ENCODE data around the gene ELOB.

Gene ELOB

DNA sequence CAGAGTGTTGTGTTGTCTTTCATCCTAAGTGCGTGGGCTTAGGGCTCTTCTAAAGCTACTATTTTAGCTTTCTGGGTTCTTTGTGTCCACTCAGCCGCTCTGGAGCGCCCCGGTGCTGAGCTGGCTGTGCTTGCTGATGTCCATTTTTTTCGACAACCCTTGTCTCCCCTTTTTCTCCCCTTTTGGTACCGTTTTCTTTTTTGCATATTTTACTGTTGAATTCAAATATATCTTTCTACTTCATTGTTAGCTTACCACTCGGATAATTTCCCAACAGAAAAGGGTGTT lies 23.4 kb downstream of the ELOB start:
- Histone ChIP-seq H3K9ac (ENCODE audit: low read depth, low read length) (peak overlapping the region; percentile 83), H3K79me2 (ENCODE audit: insufficient read depth, low read length) (peaks cover 90% of the 10 kb centered on the region), H3K36me3 (ENCODE audit: insufficient read depth, low read length) (peaks cover 69% of the 10 kb centered on the region), H3K4me3 (ENCODE audit: low read depth in 1 of 2, low read length in 2 of 2) (peak overlapping the region; percentile 63 to 65), H3K4me2 (ENCODE audit: insufficient read depth, low read length) (peak overlapping the region; percentile 76), H3K4me1 (ENCODE audit: insufficient read depth, low read length) (peaks cover 43% of the 10 kb centered on the region), H3K27ac (ENCODE audit: low read length) (peak overlapping the region; percentile 93), H4K20me1 (ENCODE audit: insufficient read depth, low read length) (peaks cover 56% of the 10 kb centered on the region), H3K9me3 (ENCODE audit: insufficient read depth, low read length, severe bottlenecking) (no peaks in the 10 kb centered on the region), H3K27me3 (ENCODE audit: insufficient read depth, low read length, poor library complexity) (no peaks in the 10 kb centered on the region), H2AFZ (ENCODE audit: low read depth, low read length) (no peak overlapping the region)
- TF ChIP-seq, protein P1, sequence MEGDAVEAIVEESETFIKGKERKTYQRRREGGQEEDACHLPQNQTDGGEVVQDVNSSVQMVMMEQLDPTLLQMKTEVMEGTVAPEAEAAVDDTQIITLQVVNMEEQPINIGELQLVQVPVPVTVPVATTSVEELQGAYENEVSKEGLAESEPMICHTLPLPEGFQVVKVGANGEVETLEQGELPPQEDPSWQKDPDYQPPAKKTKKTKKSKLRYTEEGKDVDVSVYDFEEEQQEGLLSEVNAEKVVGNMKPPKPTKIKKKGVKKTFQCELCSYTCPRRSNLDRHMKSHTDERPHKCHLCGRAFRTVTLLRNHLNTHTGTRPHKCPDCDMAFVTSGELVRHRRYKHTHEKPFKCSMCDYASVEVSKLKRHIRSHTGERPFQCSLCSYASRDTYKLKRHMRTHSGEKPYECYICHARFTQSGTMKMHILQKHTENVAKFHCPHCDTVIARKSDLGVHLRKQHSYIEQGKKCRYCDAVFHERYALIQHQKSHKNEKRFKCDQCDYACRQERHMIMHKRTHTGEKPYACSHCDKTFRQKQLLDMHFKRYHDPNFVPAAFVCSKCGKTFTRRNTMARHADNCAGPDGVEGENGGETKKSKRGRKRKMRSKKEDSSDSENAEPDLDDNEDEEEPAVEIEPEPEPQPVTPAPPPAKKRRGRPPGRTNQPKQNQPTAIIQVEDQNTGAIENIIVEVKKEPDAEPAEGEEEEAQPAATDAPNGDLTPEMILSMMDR (IDR thresholded peaks at IDR 0.05; ENCODE audit: borderline replicate concordance, extremely low read depth, low read length, poor library complexity, severe bottlenecking), result no peak
- TF ChIP-seq EZH2 (IDR thresholded peaks at IDR 0.05; ENCODE audit: borderline replicate concordance, low read depth, low read length, severe bottlenecking), result no peak
- ATAC-seq (ENCODE audit: insufficient read depth, low read depth), result no peak
- no peak for DNase-seq

DNA sequence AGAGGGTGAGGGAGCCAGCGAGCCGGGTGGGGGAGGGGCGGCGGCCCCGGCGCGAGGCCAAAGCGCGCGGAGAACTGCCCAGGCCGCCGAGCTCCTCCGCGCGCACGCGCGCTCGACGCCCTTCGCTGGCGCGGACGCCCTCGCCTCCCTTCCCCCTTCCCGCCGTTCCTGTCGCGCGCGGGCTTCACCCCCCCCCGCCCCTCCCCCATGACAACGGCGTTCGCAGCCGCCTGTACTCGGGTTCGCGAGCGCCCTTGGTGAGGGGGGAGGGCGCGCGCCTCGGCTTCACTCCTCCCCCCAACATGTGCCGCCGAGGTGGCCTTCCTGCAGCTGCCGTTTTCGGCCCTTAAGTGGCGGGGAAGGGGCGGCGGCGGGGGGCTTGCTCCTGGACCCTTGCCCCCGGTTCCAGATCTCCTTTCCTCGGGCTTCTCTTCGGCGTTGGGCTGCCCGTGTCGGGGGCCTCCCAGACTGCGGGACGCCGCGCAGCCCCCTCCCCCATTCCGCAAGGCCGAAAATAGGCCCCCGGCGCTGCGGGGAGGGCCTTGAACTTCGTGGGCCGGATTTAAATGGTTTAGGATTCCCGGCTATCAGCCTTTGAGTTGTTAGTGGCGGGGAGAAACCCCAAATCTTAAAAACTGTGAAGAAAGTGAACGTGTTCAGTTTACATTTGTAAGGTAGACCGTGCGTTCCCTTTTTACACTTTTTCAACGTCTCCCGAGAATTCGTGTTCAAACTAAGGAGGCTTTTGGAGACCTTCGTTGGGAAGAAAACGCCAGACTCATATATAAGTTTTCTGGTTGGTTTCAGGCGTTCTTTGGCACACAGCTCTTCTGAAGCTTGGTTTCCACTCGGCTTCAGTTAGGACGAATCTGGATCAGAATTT lies 24.0 kb downstream of the ELOB start:
- no peaks in the 10 kb centered on the region for H3K27me3 ChIP-seq (ENCODE audit: insufficient read depth, low read length, poor library complexity)
- H3K4me1 ChIP-seq (ENCODE audit: insufficient read depth, low read length), result peaks cover 43% of the 10 kb centered on the region
- peak overlapping the region; percentile 76 for H3K4me2 ChIP-seq (ENCODE audit: insufficient read depth, low read length)
- DNase-seq (peak; percentile 81), ATAC-seq (ENCODE audit: insufficient read depth, low read depth) (peak; percentile 32)
- H2AFZ ChIP-seq (ENCODE audit: low read depth, low read length), result peak overlapping the region; percentile 72
- H3K79me2 ChIP-seq (ENCODE audit: insufficient read depth, low read length), result peaks cover 85% of the 10 kb centered on the region
- H3K36me3 ChIP-seq (ENCODE audit: insufficient read depth, low read length), result peaks cover 63% of the 10 kb centered on the region
- H3K4me3 ChIP-seq (ENCODE audit: low read depth in 1 of 2, low read length in 2 of 2), result peak overlapping the region; percentile 63 to 65
- peaks cover 51% of the 10 kb centered on the region for H4K20me1 ChIP-seq (ENCODE audit: insufficient read depth, low read length)
- peak overlapping the region; percentile 93 for H3K27ac ChIP-seq (ENCODE audit: low read length)
- H3K9me3 ChIP-seq (ENCODE audit: insufficient read depth, low read length, severe bottlenecking), result no peaks in the 10 kb centered on the region
- TF ChIP-seq, protein P1 (IDR thresholded peaks at IDR 0.05; ENCODE audit: borderline replicate concordance, extremely low read depth, low read length, poor library complexity, severe bottlenecking), result no peak
- TF ChIP-seq EZH2 (IDR thresholded peaks at IDR 0.05; ENCODE audit: borderline replicate concordance, low read depth, low read length, severe bottlenecking), result no peak
- H3K9ac ChIP-seq (ENCODE audit: low read depth, low read length), result peak overlapping the region; percentile 83

DNA sequence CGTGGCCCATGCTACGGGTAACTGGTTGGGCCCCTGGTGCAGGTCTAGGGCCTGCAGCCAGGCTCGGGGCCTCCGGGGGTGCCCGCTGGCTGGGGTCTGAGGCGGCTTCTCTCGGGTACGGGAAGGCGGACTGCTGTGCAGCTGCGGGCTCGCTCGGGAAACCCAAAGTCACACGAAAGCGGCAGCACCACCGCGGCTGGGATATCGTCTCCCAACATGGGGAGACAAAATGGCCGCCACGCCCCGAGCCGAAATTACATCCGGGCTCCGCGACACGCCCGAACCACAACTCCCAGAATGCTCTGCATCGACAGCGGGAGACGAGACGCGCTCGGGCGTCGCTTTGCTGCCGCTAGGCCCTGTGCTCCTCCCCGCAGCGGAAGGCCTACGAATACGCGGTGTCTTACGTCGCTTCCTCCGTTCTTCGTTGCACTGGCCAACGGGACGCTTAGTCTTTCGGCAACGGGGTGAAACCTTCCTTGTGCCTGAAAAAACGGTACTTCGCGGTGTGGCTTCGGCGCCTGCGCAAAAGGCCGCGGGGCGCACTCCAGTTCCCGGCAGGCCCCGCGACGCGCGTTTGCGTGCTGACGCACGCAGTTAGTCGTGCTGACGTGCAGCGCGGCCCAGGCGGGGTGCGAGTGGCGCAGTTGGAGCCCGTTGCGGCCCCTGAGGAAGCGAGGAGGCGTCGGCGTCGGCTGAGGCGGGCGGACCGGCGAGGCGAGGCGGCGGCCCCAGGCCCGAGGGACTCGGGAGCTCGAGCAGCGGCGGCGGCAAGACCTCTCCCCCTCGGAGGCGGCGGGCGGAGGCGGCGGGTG lies 24.8 kb downstream of the ELOB start, which contains the start of gene SRRM2:
TSS of gene SRRM2 (plus strand) at position 604 of the 815 bp plus-strand sequence. CDS start 3,727 bp downstream, outside the sequence.
- Histone ChIP-seq H3K4me2 (ENCODE audit: insufficient read depth, low read length) (peak within 1 kb of the TSS; percentile 76), H2AFZ (ENCODE audit: low read depth, low read length) (peak within 1 kb of the TSS; percentile 72), H4K20me1 (ENCODE audit: insufficient read depth, low read length) (peaks cover 43% of the 10 kb centered on the region), H3K9ac (ENCODE audit: low read depth, low read length) (peak within 1 kb of the TSS; percentile 83), H3K27ac (ENCODE audit: low read length) (peak within 1 kb of the TSS; percentile 93), H3K27me3 (ENCODE audit: insufficient read depth, low read length, poor library complexity) (no peaks in the 10 kb centered on the region), H3K4me3 (ENCODE audit: low read depth in 1 of 2, low read length in 2 of 2) (peak within 1 kb of the TSS; percentile 63 to 65), H3K4me1 (ENCODE audit: insufficient read depth, low read length) (peaks cover 43% of the 10 kb centered on the region), H3K36me3 (ENCODE audit: insufficient read depth, low read length) (peaks cover 54% of the 10 kb centered on the region), H3K79me2 (ENCODE audit: insufficient read depth, low read length) (peaks cover 76% of the 10 kb centered on the region), H3K9me3 (ENCODE audit: insufficient read depth, low read length, severe bottlenecking) (no peaks in the 10 kb centered on the region)
- TF ChIP-seq, protein P1 (IDR thresholded peaks at IDR 0.05; ENCODE audit: borderline replicate concordance, extremely low read depth, low read length, poor library complexity, severe bottlenecking), result no peak
- TF ChIP-seq EZH2 (IDR thresholded peaks at IDR 0.05; ENCODE audit: borderline replicate concordance, low read depth, low read length, severe bottlenecking), result no peak
- ATAC-seq (ENCODE audit: insufficient read depth, low read depth), result peak; percentile 83
- peak; percentile 96 for DNase-seq

Measured in DND-41 (cell line).